GM18909 (cell line): Measurements from ENCODE around the gene RPL13.

ENCODE experiments used
- ATAC-seq: cut with Tn5 transposase; IDR thresholded peaks from one replicate; pipeline ENCODE4 v1.9.1; 2021; ENCODE audit warnings: mild to moderate bottlenecking; ENCODE audit not compliant: unreplicated experiment, poor library complexity

The RPL13 gene

DNA sequence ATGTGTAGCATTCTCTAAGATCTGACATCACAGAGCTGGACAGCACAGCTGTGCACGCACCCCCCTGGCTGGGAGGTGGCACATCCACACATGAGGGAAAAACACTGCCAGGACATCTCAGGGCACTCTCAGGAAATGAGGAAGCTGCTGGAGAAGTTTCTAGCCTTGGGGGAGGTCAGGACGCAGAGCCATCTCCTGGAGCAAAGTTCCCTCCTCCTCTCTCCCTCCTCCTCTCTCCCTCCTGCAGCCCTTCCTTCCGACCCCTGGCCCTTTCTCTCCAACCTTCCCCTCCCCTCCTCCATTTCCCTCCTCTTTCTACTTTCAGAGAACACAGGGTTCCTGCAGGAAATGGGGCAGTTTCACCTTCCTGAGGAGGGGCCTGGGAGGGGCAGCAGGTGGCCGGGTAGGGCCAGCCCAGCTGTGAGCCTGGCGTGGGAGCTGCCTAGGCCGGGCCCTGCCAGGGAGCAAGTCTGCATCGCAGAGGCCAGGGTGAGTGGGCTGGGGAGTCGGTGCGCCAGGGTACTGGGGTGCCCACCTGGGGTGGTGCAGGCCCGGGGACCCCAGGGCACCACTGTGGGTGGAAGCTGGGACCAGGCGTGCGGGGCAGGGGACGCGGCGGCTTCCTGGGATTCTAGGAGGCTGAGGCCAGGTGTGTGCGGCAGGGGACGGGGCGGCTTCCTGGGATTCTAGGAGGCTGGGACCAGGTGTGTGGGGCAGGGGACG, 52.9 kb downstream of the RPL13 start, which contains the start of gene DPEP1:
TSS of gene DPEP1 (plus strand) at position 412 of the 723 bp plus-strand sequence. CDS start 16,769 bp downstream, outside the sequence.
- ATAC-seq: no peak

DNA sequence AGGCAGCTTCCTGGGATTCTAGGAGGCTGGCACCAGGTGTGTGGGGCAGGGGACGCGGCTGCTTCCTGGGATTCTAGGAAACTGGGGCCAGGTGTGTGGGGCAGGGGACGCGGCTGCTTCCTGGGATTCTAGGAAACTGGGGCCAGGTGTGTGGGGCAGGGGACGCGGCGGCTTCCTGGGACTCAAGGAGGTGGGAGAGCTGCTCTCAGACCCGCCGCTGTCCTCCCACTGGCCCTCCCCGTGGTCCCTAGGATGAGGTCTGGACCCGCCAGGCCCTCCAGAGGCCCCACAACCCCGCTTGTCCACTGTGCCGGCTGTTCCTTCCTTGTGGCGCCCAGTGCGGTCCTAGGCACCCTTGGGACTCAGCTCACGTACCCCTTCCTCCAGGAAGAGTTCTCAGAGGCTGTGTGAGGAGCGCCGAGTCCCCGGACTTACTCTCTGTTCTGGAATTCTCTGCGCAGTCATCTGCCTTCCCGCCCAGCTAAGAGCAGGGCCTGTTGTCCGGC, 53.5 kb downstream of the RPL13 start:
- ATAC-seq: no peak
